ENCODE results near the gene PKD1. TPM values are rescaled to one million over a fixed set of nuclear protein-coding genes. Genes with fewer than 3 reads are reported as not detected.

The PKD1 gene
- total RNA-seq, 1 experiment from 2014 or later, result 137 TPM

DNA sequence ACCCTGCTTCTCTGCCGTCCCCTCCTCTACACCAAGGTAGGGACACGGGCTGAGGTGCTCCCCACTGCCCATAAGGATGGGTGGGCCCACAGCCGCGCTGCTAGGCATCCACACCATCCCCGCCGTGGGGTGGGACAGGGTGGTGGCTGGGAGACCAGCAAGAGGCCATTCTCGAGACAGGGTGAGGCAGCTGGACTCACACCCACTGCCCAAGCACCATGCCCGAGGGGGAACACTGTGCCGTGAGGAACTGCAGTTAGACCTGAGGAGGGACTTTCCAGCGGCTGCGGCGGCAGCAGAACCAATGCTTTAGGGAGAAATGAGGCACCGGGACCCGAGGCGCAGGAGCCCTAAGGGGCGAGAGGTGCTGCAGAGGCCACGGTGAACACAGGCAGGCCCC lies 13.3 kb downstream of the PKD1 start:
- TF ChIP-seq ELF1 (IDR thresholded peaks at IDR 0.05; ENCODE audit: borderline replicate concordance, low read depth) (no peak), ZFX (IDR thresholded peaks at IDR 0.05) (no peak), TCF7L2 (IDR thresholded peaks at IDR 0.05; ENCODE audit: borderline replicate concordance, extremely low read depth, insufficient read depth, insufficient read length) (no peak), EZH2 (IDR thresholded peaks at IDR 0.05) (no peak), CEBPB (IDR thresholded peaks at IDR 0.05; ENCODE audit: low read depth) (no peak), SIN3A (IDR thresholded peaks at IDR 0.05; ENCODE audit: low read depth) (no peak), POLR2AphosphoS5 (IDR thresholded peaks at IDR 0.05; ENCODE audit: low read depth, low read length) (no peak), JUND (IDR thresholded peaks at IDR 0.05) (no peak), POLR2A (IDR thresholded peaks at IDR 0.05; ENCODE audit: borderline replicate concordance, extremely low read depth, insufficient read depth, insufficient read length) (no peak)
- TF ChIP-seq, protein P1, sequence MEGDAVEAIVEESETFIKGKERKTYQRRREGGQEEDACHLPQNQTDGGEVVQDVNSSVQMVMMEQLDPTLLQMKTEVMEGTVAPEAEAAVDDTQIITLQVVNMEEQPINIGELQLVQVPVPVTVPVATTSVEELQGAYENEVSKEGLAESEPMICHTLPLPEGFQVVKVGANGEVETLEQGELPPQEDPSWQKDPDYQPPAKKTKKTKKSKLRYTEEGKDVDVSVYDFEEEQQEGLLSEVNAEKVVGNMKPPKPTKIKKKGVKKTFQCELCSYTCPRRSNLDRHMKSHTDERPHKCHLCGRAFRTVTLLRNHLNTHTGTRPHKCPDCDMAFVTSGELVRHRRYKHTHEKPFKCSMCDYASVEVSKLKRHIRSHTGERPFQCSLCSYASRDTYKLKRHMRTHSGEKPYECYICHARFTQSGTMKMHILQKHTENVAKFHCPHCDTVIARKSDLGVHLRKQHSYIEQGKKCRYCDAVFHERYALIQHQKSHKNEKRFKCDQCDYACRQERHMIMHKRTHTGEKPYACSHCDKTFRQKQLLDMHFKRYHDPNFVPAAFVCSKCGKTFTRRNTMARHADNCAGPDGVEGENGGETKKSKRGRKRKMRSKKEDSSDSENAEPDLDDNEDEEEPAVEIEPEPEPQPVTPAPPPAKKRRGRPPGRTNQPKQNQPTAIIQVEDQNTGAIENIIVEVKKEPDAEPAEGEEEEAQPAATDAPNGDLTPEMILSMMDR (IDR thresholded peaks at IDR 0.05 in 2 of 3, conservative IDR thresholded peaks at IDR 0.05 in 1 of 3; ENCODE audit: borderline replicate concordance in 1 of 3, insufficient read depth in 1 of 3, low read depth in 2 of 3, low read length in 2 of 3), result no peak
- TF ChIP-seq, protein P2, sequence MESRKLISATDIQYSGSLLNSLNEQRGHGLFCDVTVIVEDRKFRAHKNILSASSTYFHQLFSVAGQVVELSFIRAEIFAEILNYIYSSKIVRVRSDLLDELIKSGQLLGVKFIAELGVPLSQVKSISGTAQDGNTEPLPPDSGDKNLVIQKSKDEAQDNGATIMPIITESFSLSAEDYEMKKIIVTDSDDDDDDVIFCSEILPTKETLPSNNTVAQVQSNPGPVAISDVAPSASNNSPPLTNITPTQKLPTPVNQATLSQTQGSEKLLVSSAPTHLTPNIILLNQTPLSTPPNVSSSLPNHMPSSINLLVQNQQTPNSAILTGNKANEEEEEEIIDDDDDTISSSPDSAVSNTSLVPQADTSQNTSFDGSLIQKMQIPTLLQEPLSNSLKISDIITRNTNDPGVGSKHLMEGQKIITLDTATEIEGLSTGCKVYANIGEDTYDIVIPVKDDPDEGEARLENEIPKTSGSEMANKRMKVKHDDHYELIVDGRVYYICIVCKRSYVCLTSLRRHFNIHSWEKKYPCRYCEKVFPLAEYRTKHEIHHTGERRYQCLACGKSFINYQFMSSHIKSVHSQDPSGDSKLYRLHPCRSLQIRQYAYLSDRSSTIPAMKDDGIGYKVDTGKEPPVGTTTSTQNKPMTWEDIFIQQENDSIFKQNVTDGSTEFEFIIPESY (IDR thresholded peaks at IDR 0.05; ENCODE audit: extremely low read depth, insufficient replicate concordance, low read length), result no peak
- POLR2A ChIA-PET, result no interaction called here
- no peaks in the 10 kb centered on the region for H3K36me3 ChIP-seq (ENCODE audit: control insufficient read depth in 1 of 2, insufficient read depth in 2 of 2, low read length in 2 of 2)
- H3K27me3 ChIP-seq (ENCODE audit: insufficient read depth, low read length), result no peaks in the 10 kb centered on the region
- no peaks in the 10 kb centered on the region for H3K9me3 ChIP-seq (ENCODE audit: control insufficient read depth in 1 of 2, insufficient read depth in 1 of 2, low read depth in 1 of 2, low read length in 2 of 2)
- ATAC-seq (no peak), DNase-seq (ENCODE audit: low read depth, low spot score) (no peak)
- no TSS peak for BruUV-seq (replicated peaks)
- H3K79me2 ChIP-seq (ENCODE audit: insufficient read depth, low read length), result peaks cover 38% of the 10 kb centered on the region; the same call in 1 of the 2 replicates
- intact Hi-C loops (cut with micrococcal nuclease), result no loop called here
- H4K20me1 ChIP-seq (ENCODE audit: insufficient read depth), result no peaks in the 10 kb centered on the region
- H3K4me2 ChIP-seq (ENCODE audit: low read length), result no peak overlapping the region
- H2AFZ ChIP-seq (ENCODE audit: low read depth, low read length, poor library complexity, severe bottlenecking), result no peak overlapping the region
- CTCF ChIA-PET, result no interaction called here
- RAD21 ChIA-PET (ENCODE audit: low non-redundant PET in 1 of 2, low total read pairs in 2 of 2, uncharacterized antibody in 2 of 2, unreplicated experiment in 2 of 2), result no interaction called here
- no peak overlapping the region for H3K27ac ChIP-seq (ENCODE audit: low read depth, low read length)
- no peak overlapping the region for H3K4me3 ChIP-seq (replicated peaks in 1 of 2; ENCODE audit: low read depth in 1 of 2, low read length in 2 of 2)
- no peak overlapping the region for H3K9ac ChIP-seq (ENCODE audit: low read length)
- H3K4me1 ChIP-seq (ENCODE audit: control insufficient read depth in 1 of 2, insufficient read depth in 2 of 2, low read length in 2 of 2), result peaks cover 2% of the 10 kb centered on the region in 2 experiments; a peak in 2 of 4 replicates
- H3K9me2 ChIP-seq (ENCODE audit: insufficient read depth), result no peaks in the 10 kb centered on the region

Data from HCT116 (cell line).